Heart right ventricle (tissue), 16 donors: ENCODE data around the gene FIBCD1. TPM values are rescaled to one million over a fixed set of nuclear protein-coding genes. Genes with fewer than 3 reads are reported as not detected.

Experiments used
- ATAC-seq, 8 donors: fragments of 200-7000 bp; cut with Tn5 transposase; one replicate each; pipeline ENCODE4 v1.9.1; 2020; ENCODE audit warnings: mild to moderate bottlenecking in 8 of 8, moderate library complexity in 8 of 8, moderate number of reproducible peaks in 1 of 8
- DNase-seq, 2 donors: peaks; one replicate each; pipeline ENCODE4 v3.0.0-alpha.2; 2020
- H3K27ac ChIP-seq, 10 donors: fragments of 200-600 bp; sonication (generic) in 2 of 10; one replicate each; pipeline versions ENCODE4 v1.5.0 to v1.8.0; 2020 to 2022; ENCODE audit warnings: mild to moderate bottlenecking in 3 of 10
- H3K27me3 ChIP-seq, 7 donors: fragments of 200-600 bp; one replicate each; pipeline ENCODE4 v1.8.0; 2021 to 2022; ENCODE audit warnings: mild to moderate bottlenecking in 2 of 7
- H3K36me3 ChIP-seq, 9 donors: fragments of 200-600 bp; sonication (generic) in 1 of 9; one replicate each; pipeline versions ENCODE4 v1.5.0 to v1.8.0; 2020 to 2022; ENCODE audit warnings: mild to moderate bottlenecking in 2 of 9
- H3K4me1 ChIP-seq, 9 donors: fragments of 200-600 bp; sonication (generic) in 1 of 9; one replicate each; pipeline versions ENCODE4 v1.5.0 to v1.8.0; 2020 to 2022; ENCODE audit warnings: mild to moderate bottlenecking in 4 of 9
- H3K4me3 ChIP-seq, 10 donors: fragments of 200-600 bp; sonication (generic) in 2 of 10; one replicate each; pipeline versions ENCODE4 v1.5.0 to v1.8.0; 2020 to 2022; ENCODE audit warnings: mild to moderate bottlenecking in 7 of 10, moderate library complexity in 2 of 10
- H3K9me3 ChIP-seq, 11 donors: fragments of 200-600 bp in 10 of 11; sonication (generic) in 2 of 11; one replicate each; pipeline versions ENCODE4 v1.5.0 to v1.8.0; 2013 to 2022; ENCODE audit warnings: mild to moderate bottlenecking in 2 of 11, control low read depth in 1 of 11, moderate library complexity in 1 of 11
- WGBS, 2 donors: extraction: QIAGEN DNeasy Blood & Tissue Kit; methylation state at CpG; one replicate each; pipeline ENCODE4 v1.1.7; 2013; ENCODE audit warnings: inconsistent platforms in 1 of 2; 5-methylcytosine and 5-hydroxymethylcytosine counted together
- intact Hi-C, 10 donors: fragments of 100-400 bp; cut with DNase I; formaldehyde crosslinking; loops; one replicate each; pipeline versions ENCODE4 v1.11.1 to v1.14.2; 2022
- polyA plus RNA-seq, 2 donors: library from polyadenylated mRNA; stranded (reverse); fragments of 200-250 nt; gene quantifications; one replicate each; pipeline ENCODE4 v1.2.3, GENCODE V29; 2013
- total RNA-seq, 10 donors: library from RNA; stranded (reverse); fragmentation: NEBNext Ultra II Directional in 3 of 10; extraction: Animal tissue kit (Norgen Biotek cat#: 25700) in 3 of 10; gene quantifications; one replicate each; pipeline versions ENCODE4 v1.2.1 to v1.2.4, GENCODE V29; 2021 to 2023
- TF ChIP-seq, protein P1 (sequence below), 9 donors: fragments of 200-600 bp; sonication (generic) in 2 of 9; IDR thresholded peaks; one replicate each; pipeline versions ENCODE4 v1.5.0 to v1.8.0; 2021 to 2022; ENCODE audit warnings: antibody characterized with exemption in 9 of 9, mild to moderate bottlenecking in 5 of 9, moderate library complexity in 1 of 9
- donor health status: Arrhythmogenic right ventricular cardiomyopathy.
- donor health status: ischemic (EF 13 %, LVEDD 7.1; RV severe dilation, severe dysfunction).
- donor health status: healthy with polysubstance abuse.
- donor health status: DM: no; HTN: yes; CAD: no.
- donor health status: DM: no; HTN: no; CAD: no.
- donor health status: ischemic (EF 25% LVEDD 6.9; RV normal size, moderate dysfunction).
- donor health status: ischemic (EF 25% LVEDD 5.7; RV mildly dilated, moderate dysfunction).
- donor health status: healthy.
- donor health status: DM: yes; HTN: yes; CAD: no.
- donor health status: Ischemic cardiomyopathy.
- donor health status: ischemic (EF 35%, LVEDD 5.7; RV mildly dilated, moderate dysfunction).
- donor health status: nonischemic (EF 11% LVEDD 7.7; RV severe dilation, severe dysfunction).
- donor health status: DM: yes; HTN: yes; CAD: no.
- donor health status: PGD.
- donor health status: ischemic (EF 29% LVEDD 5.4; RV normal size, mild dysfunction).
- donor health status: nonischemic (EF 23%, LVEDD 6.1; RV moderate dilation, normal function).

Gene FIBCD1
- total and polyA plus RNA-seq, 12 donors = 0.16 to 5.8 (median 1.2) TPM

- TF ChIP-seq, protein P1, sequence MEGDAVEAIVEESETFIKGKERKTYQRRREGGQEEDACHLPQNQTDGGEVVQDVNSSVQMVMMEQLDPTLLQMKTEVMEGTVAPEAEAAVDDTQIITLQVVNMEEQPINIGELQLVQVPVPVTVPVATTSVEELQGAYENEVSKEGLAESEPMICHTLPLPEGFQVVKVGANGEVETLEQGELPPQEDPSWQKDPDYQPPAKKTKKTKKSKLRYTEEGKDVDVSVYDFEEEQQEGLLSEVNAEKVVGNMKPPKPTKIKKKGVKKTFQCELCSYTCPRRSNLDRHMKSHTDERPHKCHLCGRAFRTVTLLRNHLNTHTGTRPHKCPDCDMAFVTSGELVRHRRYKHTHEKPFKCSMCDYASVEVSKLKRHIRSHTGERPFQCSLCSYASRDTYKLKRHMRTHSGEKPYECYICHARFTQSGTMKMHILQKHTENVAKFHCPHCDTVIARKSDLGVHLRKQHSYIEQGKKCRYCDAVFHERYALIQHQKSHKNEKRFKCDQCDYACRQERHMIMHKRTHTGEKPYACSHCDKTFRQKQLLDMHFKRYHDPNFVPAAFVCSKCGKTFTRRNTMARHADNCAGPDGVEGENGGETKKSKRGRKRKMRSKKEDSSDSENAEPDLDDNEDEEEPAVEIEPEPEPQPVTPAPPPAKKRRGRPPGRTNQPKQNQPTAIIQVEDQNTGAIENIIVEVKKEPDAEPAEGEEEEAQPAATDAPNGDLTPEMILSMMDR (IDR thresholded peaks at IDR 0.05) = no peak
- peaks cover 4 to 41% (median 17%) of the 10 kb centered on the region in 9 donors for H3K4me1 ChIP-seq
- H3K36me3 ChIP-seq = peaks cover 0 to 73% (median 42%) of the 10 kb centered on the region in 9 donors
- DNase-seq = no peak
- WGBS, 2 donors = 85% methylated on average over 20 of the region's 20 CpGs
- no peak overlapping the region for H3K4me3 ChIP-seq
- ATAC-seq = no peak
- no peak overlapping the region for H3K27ac ChIP-seq
- H3K27me3 ChIP-seq = no peaks in the 10 kb centered on the region
- no peaks in the 10 kb centered on the region for H3K9me3 ChIP-seq
- intact Hi-C loops = no loop called here
These were observed 48.0 kb downstream of the FIBCD1 start for GRCh38 chr9:130890870-130891687.

DNA sequence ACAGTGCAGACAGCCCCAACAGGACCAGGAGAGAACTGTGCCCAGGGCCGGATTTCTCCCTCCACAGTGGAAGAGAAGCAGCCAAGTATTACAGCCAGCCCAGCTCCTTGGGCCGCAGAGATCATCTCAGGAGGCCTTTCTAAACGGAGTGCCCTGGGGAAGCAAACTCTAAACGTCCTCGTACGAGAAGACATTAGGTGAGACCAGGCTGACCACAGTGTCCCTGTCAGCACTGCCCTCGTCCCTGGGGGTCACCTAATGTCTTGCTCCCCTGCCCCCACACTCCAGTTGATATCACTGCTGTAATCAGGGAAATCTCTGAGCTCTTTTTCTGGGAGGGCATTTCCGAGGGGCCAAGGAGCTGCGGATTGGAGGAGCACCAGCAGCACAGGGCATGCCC lies 48.9 kb downstream of the FIBCD1 start:
- H3K9me3 ChIP-seq = no peaks in the 10 kb centered on the region
- no peak overlapping the region for H3K4me3 ChIP-seq
- WGBS, 2 donors = 78 to 86% methylated on average over 9 of the region's 9 CpGs
- H3K4me1 ChIP-seq = peaks cover 4 to 31% (median 12%) of the 10 kb centered on the region in 9 donors
- H3K27me3 ChIP-seq = no peaks in the 10 kb centered on the region
- TF ChIP-seq, protein P1 (IDR thresholded peaks at IDR 0.05) = no peak
- intact Hi-C loops = no loop called here
- H3K27ac ChIP-seq = no peak overlapping the region
- no peak for DNase-seq
- peaks cover under 1 to 83% (median 51%) of the 10 kb centered on the region in 9 donors for H3K36me3 ChIP-seq
- no peak for ATAC-seq

DNA sequence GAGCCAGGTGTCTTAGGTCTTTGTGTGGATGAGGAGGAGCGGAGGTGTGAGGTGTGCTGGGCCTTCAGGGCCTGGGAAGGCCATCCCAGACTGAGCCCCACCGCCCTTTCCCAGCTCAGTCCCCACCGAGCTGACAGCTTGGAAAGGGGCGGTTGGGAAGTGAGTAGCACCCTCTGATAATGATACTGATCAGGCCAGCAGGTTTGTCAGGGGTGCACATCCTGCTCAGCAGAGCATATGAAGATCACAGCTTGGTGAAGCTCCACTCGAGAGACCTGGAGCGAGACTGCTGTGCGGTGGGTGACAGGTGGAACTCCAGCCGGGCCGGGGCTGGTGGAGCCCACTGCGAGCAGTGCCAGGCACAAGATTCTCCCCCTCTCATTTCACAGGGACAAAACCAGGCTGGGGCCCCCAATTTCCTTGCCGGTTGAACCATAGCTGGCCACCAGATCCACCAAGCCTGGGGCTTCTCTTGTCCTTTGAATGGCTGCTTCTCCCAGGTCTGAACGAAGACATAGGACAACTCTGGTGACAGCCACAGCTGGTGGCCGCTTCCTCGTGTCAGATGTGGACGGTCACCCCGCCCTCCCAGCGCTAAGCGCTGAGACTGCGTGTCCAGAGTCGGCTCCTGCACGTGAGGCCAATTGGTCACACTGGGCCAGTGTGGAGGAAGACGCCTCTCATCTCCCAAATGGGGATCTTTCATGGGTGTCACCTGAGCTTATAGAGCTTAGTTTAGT lies 50.7 kb downstream of the FIBCD1 start:
- TF ChIP-seq, protein P1 (IDR thresholded peaks at IDR 0.05) = no peak
- intact Hi-C loops = no loop called here
- H3K27me3 ChIP-seq = no peaks in the 10 kb centered on the region
- peaks cover 5 to 97% (median 63%) of the 10 kb centered on the region in 9 donors for H3K36me3 ChIP-seq
- H3K4me3 ChIP-seq = no peak overlapping the region
- no peaks in the 10 kb centered on the region for H3K9me3 ChIP-seq
- ATAC-seq (no peak), DNase-seq (no peak)
- H3K4me1 ChIP-seq = peaks cover 0 to 15% (median 3%) of the 10 kb centered on the region in 9 donors
- WGBS, 2 donors = 88 to 92% methylated on average over 22 of the region's 22 CpGs
- no peak overlapping the region for H3K27ac ChIP-seq

GRCh38 chr9:130887494-130888144 lies 51.4 kb downstream of the FIBCD1 start:
- TF ChIP-seq, protein P1 (IDR thresholded peaks at IDR 0.05) = no peak
- H3K9me3 ChIP-seq = no peaks in the 10 kb centered on the region
- H3K27me3 ChIP-seq = no peaks in the 10 kb centered on the region
- peaks cover 0 to 8% (median 0%) of the 10 kb centered on the region in 9 donors for H3K4me1 ChIP-seq
- no peak overlapping the region for H3K4me3 ChIP-seq
- WGBS, 2 donors = 91 to 93% methylated on average over 25 of the region's 25 CpGs
- DNase-seq (no peak), ATAC-seq (no peak)
- no peak overlapping the region for H3K27ac ChIP-seq
- intact Hi-C loops = no loop called here
- H3K36me3 ChIP-seq = peaks cover 8 to 97% (median 63%) of the 10 kb centered on the region in 9 donors
